IMR-90 (cell line): ENCODE measurements around the gene PDZD7. TPM values are rescaled to one million over a fixed set of nuclear protein-coding genes. Genes with fewer than 3 reads are reported as not detected.

Experiments
- CEBPB ChIP-seq: IDR thresholded peaks from 2 replicates; pipeline ENCODE4 v1.6.1; 2012; ENCODE audit warnings: low read depth, low read length, improper control_type of control experiment
- MAFK ChIP-seq: IDR thresholded peaks from 2 replicates; pipeline ENCODE4 v1.6.1; 2012; ENCODE audit warnings: low read depth, low read length, improper control_type of control experiment
- NFE2L2 ChIP-seq: fragments of 150-350 bp; IDR thresholded peaks from 2 replicates; pipeline ENCODE4 v1.6.1; 2016; ENCODE audit warnings: low read depth, mild to moderate bottlenecking, low read length
- RFX5 ChIP-seq: IDR thresholded peaks from 2 replicates; pipeline ENCODE4 v1.8.0; 2012; ENCODE audit warnings: low read depth, mild to moderate bottlenecking, low read length, moderate library complexity
- polyA plus RNA-seq, 3 experiments: library from polyadenylated mRNA; depleted of rRNA; stranded (reverse); fragments of >200 nt; gene quantifications; 2 replicates each; pipeline ENCODE4 v1.2.3, GENCODE V29; 2012; ENCODE audit warnings: low replicate concordance in 1 of 3
- total RNA-seq: library from RNA; depleted of rRNA; stranded (reverse); fragments of >200 nt; gene quantifications from 2 replicates; pipeline ENCODE4 v1.2.3, GENCODE V29; 2012

Gene PDZD7
- total and polyA plus RNA-seq, 2 of the 4 experiments (the other 2 are of a cell fraction) = 0.90 to 1.5 TPM

DNA sequence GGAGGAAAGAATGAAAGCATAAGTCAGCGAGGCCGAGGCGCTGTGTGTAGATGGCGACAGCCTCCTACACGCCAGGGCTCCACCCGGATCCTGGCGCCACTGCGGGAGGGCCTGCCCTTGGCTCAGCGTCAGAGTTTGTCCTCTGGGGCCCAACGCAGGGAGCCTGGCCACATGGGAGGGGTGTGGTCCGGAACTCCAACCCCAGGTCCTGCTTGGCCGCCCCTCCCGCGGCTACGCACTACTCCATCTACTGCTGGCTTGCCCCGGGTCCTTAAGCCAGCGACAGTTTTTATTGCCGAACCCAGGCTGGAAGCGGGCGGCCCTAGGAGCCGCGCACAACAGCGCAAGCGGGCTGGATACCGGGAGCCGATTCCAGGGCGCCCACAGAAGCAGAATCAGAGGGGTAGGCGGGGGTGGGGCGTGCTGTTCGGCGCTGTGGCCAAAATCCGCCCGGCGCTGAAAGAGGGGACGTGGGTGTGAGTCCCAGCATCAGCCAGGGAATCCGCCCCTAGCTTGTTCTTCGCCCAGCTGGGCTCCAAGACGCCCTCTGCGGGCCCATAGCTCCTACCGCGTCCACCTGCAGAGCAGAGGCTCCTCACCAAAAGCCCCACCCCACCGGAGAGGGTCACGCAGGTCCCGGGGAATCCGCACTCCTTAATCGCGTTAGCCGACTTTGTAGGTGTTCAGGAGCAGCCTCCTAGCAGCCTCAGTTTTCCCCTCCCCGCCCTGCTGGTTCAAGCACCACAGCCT is 35.4 kb upstream of the PDZD7 start (continued):
- TF ChIP-seq RFX5 = no peak
- no peak for TF ChIP-seq NFE2L2
- no peak for TF ChIP-seq CEBPB
- no peak for TF ChIP-seq MAFK
